ENCODE measurements around the gene ARHGAP24. TPM values are rescaled to one million over a fixed set of nuclear protein-coding genes. Genes with fewer than 3 reads are reported as not detected.

Gene ARHGAP24
- total and polyA plus RNA-seq, 2 donors (not counting 3 experiments of a cell fraction or from before 2014, with no cell fraction given), result 52.1 to 79.4 TPM

- no peak overlapping the region for H3K9ac ChIP-seq (replicated peaks; ENCODE audit: extremely low read depth, insufficient read depth, low read length)
- no peaks in the 10 kb centered on the region for H3K79me2 ChIP-seq (ENCODE audit: control insufficient read depth, insufficient read depth, low read length)
- no peak overlapping the region for H2AFZ ChIP-seq (ENCODE audit: low read depth, low read length)
- dilution Hi-C loops (cut with MboI; ENCODE audit: extremely low pct_ligation_motif_present, low sequenced_read_pairs), result no loop called here
- DNase-seq (ENCODE audit: low read depth, low spot score) (no peak), FAIRE-seq (no peak)
- no peaks in the 10 kb centered on the region for H4K20me1 ChIP-seq (replicated peaks; ENCODE audit: control insufficient read depth, extremely low read depth, insufficient read depth, low read length)
- no peak overlapping the region for H3K4me2 ChIP-seq (ENCODE audit: insufficient read depth, low read length)
- H3K27me3 ChIP-seq (ENCODE audit: control insufficient read depth in 2 of 2, insufficient read depth in 2 of 2, low read length in 2 of 2), result peaks cover 5 to 8% of the 10 kb centered on the region in 2 experiments
- no peaks in the 10 kb centered on the region for H3K9me3 ChIP-seq (replicated peaks; ENCODE audit: control insufficient read depth, insufficient read depth, low read length)
- H3K9me1 ChIP-seq (replicated peaks; ENCODE audit: control insufficient read depth, extremely low read depth, insufficient read depth, low read length), result no peaks in the 10 kb centered on the region
- no peaks in the 10 kb centered on the region for H3K4me1 ChIP-seq (ENCODE audit: control insufficient read depth, extremely low read depth, insufficient read depth, low read length)
- BruUV-seq (replicated peaks), result no TSS peak
- TF ChIP-seq FOS (IDR thresholded peaks at IDR 0.05; ENCODE audit: borderline replicate concordance, insufficient read depth, low read length) (no peak), EZH2 (IDR thresholded peaks at IDR 0.05; ENCODE audit: borderline replicate concordance, low read depth, low read length, severe bottlenecking) (no peak), GATA2 (IDR thresholded peaks at IDR 0.05; ENCODE audit: insufficient read depth, insufficient read length, low read depth, low read length) (no peak), POLR2AphosphoS5 (IDR thresholded peaks at IDR 0.05; ENCODE audit: insufficient read depth, low read depth, low read length) (no peak), JUN (IDR thresholded peaks at IDR 0.05; ENCODE audit: borderline replicate concordance, insufficient read depth, insufficient read length, low read depth) (no peak), MYC (IDR thresholded peaks at IDR 0.05; ENCODE audit: low read depth, low read length) (no peak), CTCF (IDR thresholded peaks at IDR 0.05; ENCODE audit: extremely low read depth in 1 of 2, insufficient read depth in 1 of 2, low read depth in 1 of 2, low read length in 2 of 2) (no peak), MAX (IDR thresholded peaks at IDR 0.05; ENCODE audit: insufficient read depth, insufficient read length) (no peak), POLR2A (IDR thresholded peaks at IDR 0.05; ENCODE audit: low read depth, low read length) (no peak)
- intact Hi-C loops (cut with micrococcal nuclease), result no loop called here
- no peak overlapping the region for H3K27ac ChIP-seq (ENCODE audit: insufficient read depth, low read depth, low read length)
- H3K36me3 ChIP-seq (ENCODE audit: control insufficient read depth in 2 of 2, extremely low read depth in 1 of 2, insufficient read depth in 2 of 2, low read length in 2 of 2), result no peaks in the 10 kb centered on the region
- ChIA-PET POLR2A (no interaction called here), CTCF (no interaction called here)
- H3K4me3 ChIP-seq (replicated peaks in 1 of 3; ENCODE audit: insufficient read depth in 1 of 3, low read depth in 1 of 3, low read length in 3 of 3), result no peak overlapping the region
These were observed 56.8 kb downstream of the ARHGAP24 start for GRCh38 chr4:85531560-85532341.

All from endothelial cell of umbilical vein (primary cell).